Right lobe of liver (tissue), 6 donors: ENCODE data around the gene LMAN1. TPM values are rescaled to one million over a fixed set of nuclear protein-coding genes. Genes with fewer than 3 reads are reported as not detected.
A peak's percentile ranks its signal among the peaks of the same experiment; 100 is the strongest.

Source experiments
- ATAC-seq, 4 donors: fragments of 200-7000 bp; cut with Tn5 transposase; one replicate each; pipeline ENCODE4 v1.9.1; 2020; ENCODE audit warnings: mild to moderate bottlenecking in 4 of 4, moderate library complexity in 4 of 4
- DNase-seq, 3 donors: peaks; one replicate each; pipeline ENCODE4 v3.0.0-alpha.2; 2020
- H3K27ac ChIP-seq, 3 donors: fragments of 200-600 bp; one replicate each; pipeline ENCODE4 v1.8.0; 2022
- H3K27me3 ChIP-seq, 2 donors: fragments of 200-600 bp; one replicate each; pipeline ENCODE4 v1.8.0; 2022
- H3K36me3 ChIP-seq, 4 donors: fragments of 200-600 bp; sonication (generic) in 1 of 4; one replicate each; pipeline versions ENCODE4 v1.5.1 to v1.8.0; 2017 to 2022; ENCODE audit warnings: control low read depth in 1 of 4
- H3K4me1 ChIP-seq, 4 donors: fragments of 200-600 bp; sonication (generic) in 1 of 4; one replicate each; pipeline versions ENCODE4 v1.5.1 to v1.8.0; 2017 to 2022; ENCODE audit warnings: control low read depth in 1 of 4
- H3K4me3 ChIP-seq, 3 donors: fragments of 200-600 bp; one replicate each; pipeline ENCODE4 v1.8.0; 2022
- H3K9me3 ChIP-seq, 4 donors: fragments of 200-600 bp; sonication (generic) in 1 of 4; one replicate each; pipeline versions ENCODE4 v1.5.1 to v1.8.0; 2017 to 2022; ENCODE audit warnings: control low read depth in 1 of 4
- POLR2A ChIP-seq: fragments of 450-650 bp; IDR thresholded peaks from one replicate; pipeline ENCODE4 v1.6.1; 2017; ENCODE audit warnings: antibody characterized with exemption, mild to moderate bottlenecking
- WGBS: methylation state at CpG from one replicate; pipeline ENCODE4 v1.1.6; 2018; ENCODE audit warnings: low coverage, low lambda C conversion rate; ENCODE audit not compliant: insufficient coverage; ENCODE audit errors: missing lambda C conversion rate; 5-methylcytosine and 5-hydroxymethylcytosine counted together
- intact Hi-C, 2 donors: fragments of 100-400 bp; cut with DNase I; formaldehyde crosslinking; loops; one replicate each; pipeline versions ENCODE4 v1.11.2 to v1.14.1; 2022
- total RNA-seq, 6 experiments: library from RNA; depleted of rRNA in 2 of 6; stranded (reverse); fragments of >200 nt in 2 of 6; fragmentation: NEBNext Ultra II Directional in 3 of 6; extraction: Animal tissue kit (Norgen Biotek cat#: 25700) in 3 of 6; gene quantifications; one replicate each; pipeline versions ENCODE4 v1.1.0 to v1.2.4, GENCODE V29; 2016 to 2023
- TF ChIP-seq, protein P1 (sequence below), 4 donors: fragments of 200-600 bp in 3 of 4; fragments of 450-650 bp in 1 of 4; IDR thresholded peaks; one replicate each; pipeline versions ENCODE4 v1.5.1 to v1.8.0; 2016 to 2022; ENCODE audit warnings: antibody characterized with exemption in 4 of 4, mild to moderate bottlenecking in 2 of 4
- donor health status: DM: no; HTN: yes; CAD: no.
- donor health status: DM: no; HTN: no; CAD: no.
- donor health status: DM: no; HTN: no; CAD: no.
- donor health status: DM: no; HTN: yes; CAD: no.
- donor health status: DM: no; HTN: yes; CAD: no.

Gene LMAN1
- total RNA-seq, 6 experiments from 2014 or later: 67.8 to 136 (median 108) TPM

DNA sequence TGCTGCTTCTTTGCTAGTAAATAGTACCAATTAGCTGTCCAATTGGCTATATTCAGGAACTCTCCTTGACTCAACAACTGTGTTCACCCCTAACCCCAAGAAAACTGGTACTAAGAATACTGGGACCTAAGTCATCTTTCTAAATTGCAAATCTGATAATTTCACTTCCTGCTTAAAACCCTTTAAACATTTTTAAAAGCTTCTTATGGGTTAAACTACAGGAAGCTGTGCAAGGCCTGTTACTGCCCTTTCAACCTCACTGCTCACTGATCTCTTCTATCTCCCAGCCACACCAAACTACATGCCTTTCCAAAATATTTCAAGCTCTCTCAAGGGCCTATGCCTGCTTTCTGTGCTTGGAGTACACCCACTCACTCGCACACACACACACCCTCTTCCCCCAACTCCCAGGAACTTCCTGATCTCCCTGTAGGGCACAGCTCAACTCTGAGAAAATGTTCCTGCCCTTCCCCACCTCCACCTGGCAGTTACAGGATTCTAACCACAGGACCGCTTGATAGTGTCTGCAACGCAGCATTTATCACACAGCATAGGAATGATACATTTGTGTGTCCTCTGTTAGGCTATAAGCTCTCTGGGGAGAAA is 6.7 kb downstream of the LMAN1 start:
- no peak overlapping the region for H3K4me3 ChIP-seq
- H3K27me3 ChIP-seq: no peaks in the 10 kb centered on the region
- no peak for ATAC-seq
- H3K27ac ChIP-seq: no peak overlapping the region
- DNase-seq: no peak
- WGBS: 84% methylated on average over 3 of the region's 3 CpGs
- TF ChIP-seq POLR2A: no peak
- TF ChIP-seq, protein P1, sequence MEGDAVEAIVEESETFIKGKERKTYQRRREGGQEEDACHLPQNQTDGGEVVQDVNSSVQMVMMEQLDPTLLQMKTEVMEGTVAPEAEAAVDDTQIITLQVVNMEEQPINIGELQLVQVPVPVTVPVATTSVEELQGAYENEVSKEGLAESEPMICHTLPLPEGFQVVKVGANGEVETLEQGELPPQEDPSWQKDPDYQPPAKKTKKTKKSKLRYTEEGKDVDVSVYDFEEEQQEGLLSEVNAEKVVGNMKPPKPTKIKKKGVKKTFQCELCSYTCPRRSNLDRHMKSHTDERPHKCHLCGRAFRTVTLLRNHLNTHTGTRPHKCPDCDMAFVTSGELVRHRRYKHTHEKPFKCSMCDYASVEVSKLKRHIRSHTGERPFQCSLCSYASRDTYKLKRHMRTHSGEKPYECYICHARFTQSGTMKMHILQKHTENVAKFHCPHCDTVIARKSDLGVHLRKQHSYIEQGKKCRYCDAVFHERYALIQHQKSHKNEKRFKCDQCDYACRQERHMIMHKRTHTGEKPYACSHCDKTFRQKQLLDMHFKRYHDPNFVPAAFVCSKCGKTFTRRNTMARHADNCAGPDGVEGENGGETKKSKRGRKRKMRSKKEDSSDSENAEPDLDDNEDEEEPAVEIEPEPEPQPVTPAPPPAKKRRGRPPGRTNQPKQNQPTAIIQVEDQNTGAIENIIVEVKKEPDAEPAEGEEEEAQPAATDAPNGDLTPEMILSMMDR (IDR thresholded peaks at IDR 0.05): no peak
- intact Hi-C loops: no loop called here
- no peaks in the 10 kb centered on the region for H3K9me3 ChIP-seq
- H3K36me3 ChIP-seq: peaks cover 10 to 81% (median 28%) of the 10 kb centered on the region in 4 donors
- H3K4me1 ChIP-seq: peaks cover 0 to 8% (median 0%) of the 10 kb centered on the region in 4 donors

DNA sequence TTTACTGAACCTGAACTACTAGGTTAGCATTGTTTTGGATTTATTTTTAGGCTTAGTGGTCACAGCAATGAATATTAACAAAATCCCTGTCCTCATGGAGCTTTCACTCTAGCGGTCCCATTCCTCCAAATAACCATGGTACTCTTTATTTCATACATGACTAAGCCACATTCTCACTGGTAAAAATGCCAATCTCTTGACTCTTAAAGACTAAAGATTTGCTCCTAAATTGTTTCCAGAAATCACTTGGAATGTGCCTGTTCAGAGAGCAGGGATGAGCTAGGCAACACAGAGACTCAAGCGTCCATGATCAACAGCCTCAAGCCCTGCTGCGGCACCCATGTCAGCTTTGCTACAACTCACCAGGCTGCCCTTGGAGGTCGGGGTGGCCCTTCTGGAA is 13.5 kb downstream of the LMAN1 start:
- H3K4me3 ChIP-seq: no peak overlapping the region
- intact Hi-C loops: no loop called here
- H3K9me3 ChIP-seq: no peaks in the 10 kb centered on the region
- ATAC-seq: no peak
- H3K27me3 ChIP-seq: no peaks in the 10 kb centered on the region
- no peak for DNase-seq
- no peaks in the 10 kb centered on the region for H3K4me1 ChIP-seq
- H3K36me3 ChIP-seq: peaks cover 7 to 62% (median 21%) of the 10 kb centered on the region in 4 donors
- 100% methylated on average over 4 of the region's 4 CpGs for WGBS
- no peak overlapping the region for H3K27ac ChIP-seq
- no peak for TF ChIP-seq POLR2A
- TF ChIP-seq, protein P1 (IDR thresholded peaks at IDR 0.05): no peak

GRCh38 chr18:59344996-59345395 is 14.1 kb downstream of the LMAN1 start:
- ATAC-seq (peak in 1 of 4 donors; percentile 43), DNase-seq (no peak)
- intact Hi-C loops: no loop called here
- H3K9me3 ChIP-seq: no peaks in the 10 kb centered on the region
- peaks cover 7 to 62% (median 22%) of the 10 kb centered on the region in 4 donors for H3K36me3 ChIP-seq
- no peaks in the 10 kb centered on the region for H3K27me3 ChIP-seq
- no peak overlapping the region for H3K4me3 ChIP-seq
- 0% methylated on average over 1 of the region's 1 CpG for WGBS
- H3K4me1 ChIP-seq: no peaks in the 10 kb centered on the region
- no peak overlapping the region for H3K27ac ChIP-seq
- no peak for TF ChIP-seq POLR2A
- TF ChIP-seq, protein P1 (IDR thresholded peaks at IDR 0.05): no peak

- 94% methylated on average over 2 of the region's 2 CpGs for WGBS
- H3K4me1 ChIP-seq: no peaks in the 10 kb centered on the region
- H3K27me3 ChIP-seq: no peaks in the 10 kb centered on the region
- H3K36me3 ChIP-seq: peaks cover 7 to 60% (median 24%) of the 10 kb centered on the region in 4 donors
- intact Hi-C loops: no loop called here
- DNase-seq (no peak), ATAC-seq (no peak)
- no peak overlapping the region for H3K27ac ChIP-seq
- no peaks in the 10 kb centered on the region for H3K9me3 ChIP-seq
- no peak overlapping the region for H3K4me3 ChIP-seq
- TF ChIP-seq POLR2A: no peak
- TF ChIP-seq, protein P1 (IDR thresholded peaks at IDR 0.05): no peak
Measured at GRCh38 chr18:59343926-59344325, 15.1 kb downstream of the LMAN1 start.

DNA sequence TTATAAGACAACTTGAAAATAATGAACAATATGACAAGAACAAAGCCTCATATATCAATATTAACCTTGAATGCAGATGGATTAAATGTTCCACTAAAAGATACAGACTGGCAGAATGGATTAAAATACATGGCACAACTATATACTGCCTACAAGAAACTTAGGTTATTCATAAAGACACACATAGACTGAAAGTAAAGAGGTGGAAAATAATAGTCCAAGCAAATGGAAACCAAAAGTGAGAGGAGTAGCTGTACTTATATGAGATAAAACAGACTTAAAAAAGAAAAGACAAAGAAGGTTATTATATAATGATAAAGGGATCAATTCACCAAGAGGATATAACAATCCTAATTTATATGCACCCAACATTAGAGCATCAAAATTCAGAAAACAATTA is 18.2 kb downstream of the LMAN1 start:
- intact Hi-C loops: no loop called here
- Histone ChIP-seq H3K4me3 (no peak overlapping the region), H3K9me3 (no peaks in the 10 kb centered on the region), H3K4me1 (no peaks in the 10 kb centered on the region), H3K27ac (no peak overlapping the region), H3K36me3 (peaks cover 6 to 65% (median 29%) of the 10 kb centered on the region in 4 donors), H3K27me3 (no peaks in the 10 kb centered on the region)
- TF ChIP-seq, protein P1 (IDR thresholded peaks at IDR 0.05): no peak
- TF ChIP-seq POLR2A: no peak
- DNase-seq: no peak
- no peak for ATAC-seq
